GM18907 (cell line): ENCODE measurements around the gene SLC25A48.
A peak's percentile ranks its signal among the peaks of the same experiment; 100 is the strongest.

Experiments used
- ATAC-seq: cut with Tn5 transposase; IDR thresholded peaks from one replicate; pipeline ENCODE4 v1.9.1; 2021; ENCODE audit warnings: mild to moderate bottlenecking, moderate library complexity; ENCODE audit not compliant: unreplicated experiment

Gene SLC25A48

DNA sequence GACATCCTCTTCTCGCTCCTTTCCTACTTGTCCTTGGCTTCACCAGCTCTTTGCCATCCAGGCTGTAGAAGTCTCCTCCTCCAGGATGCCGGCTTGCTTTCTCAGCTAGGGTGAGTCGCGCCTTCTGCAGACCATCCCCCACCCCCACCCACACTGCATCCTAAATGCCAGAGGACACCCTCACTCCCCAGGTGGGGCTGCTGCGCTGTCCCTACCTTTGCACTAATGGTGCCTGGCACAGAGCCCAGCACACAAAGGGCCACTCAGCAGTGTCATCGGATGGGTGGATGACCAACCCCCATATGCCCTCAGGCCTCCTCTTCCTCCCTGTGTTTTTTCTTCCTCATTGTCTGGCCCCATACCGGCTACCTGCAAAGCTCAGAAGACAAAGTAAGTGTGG, 46.3 kb downstream of the SLC25A48 start:
- ATAC-seq: no peak

DNA sequence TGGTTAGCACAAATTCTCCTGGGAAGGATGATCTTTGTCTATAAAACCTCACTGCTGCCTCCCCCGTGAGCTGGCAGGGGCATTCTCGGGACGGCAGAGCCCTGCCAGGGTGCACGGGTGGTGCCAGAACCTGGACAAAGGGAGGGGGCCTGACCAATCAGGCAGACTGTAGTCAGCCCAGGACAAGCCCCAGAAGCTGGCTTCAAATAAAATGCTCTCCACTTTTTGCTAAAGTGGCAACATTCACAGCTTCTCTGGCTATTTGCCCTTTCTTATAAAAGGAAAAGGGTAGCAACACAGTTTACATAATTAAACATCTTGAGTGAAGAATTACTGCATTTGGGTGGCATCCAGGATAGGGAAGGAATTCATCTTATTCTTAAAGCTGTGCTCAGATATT, 46.8 kb downstream of the SLC25A48 start:
- ATAC-seq: no peak

GRCh38 chr5:135881819-135882218, 47.4 kb downstream of the SLC25A48 start:
- no peak for ATAC-seq

DNA sequence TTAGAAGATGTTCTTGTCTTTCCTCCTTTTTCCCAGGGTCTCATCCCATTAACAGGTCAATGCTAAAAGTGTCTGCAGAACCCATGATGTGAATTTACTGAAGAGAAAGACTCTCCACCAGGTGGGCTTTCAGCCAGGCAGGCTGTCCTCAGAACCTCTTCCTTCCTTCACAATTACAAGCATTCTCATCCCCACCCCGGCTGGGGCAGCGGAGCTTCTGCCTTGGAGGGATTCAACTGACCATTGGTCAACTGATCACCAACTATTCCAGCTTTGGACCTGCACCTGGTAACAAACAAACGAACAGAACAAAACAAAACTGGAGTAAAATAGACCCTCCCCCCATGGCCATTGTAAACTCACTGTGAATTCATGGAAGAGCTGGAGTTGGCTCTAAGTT, 48.6 kb downstream of the SLC25A48 start:
- no peak for ATAC-seq

DNA sequence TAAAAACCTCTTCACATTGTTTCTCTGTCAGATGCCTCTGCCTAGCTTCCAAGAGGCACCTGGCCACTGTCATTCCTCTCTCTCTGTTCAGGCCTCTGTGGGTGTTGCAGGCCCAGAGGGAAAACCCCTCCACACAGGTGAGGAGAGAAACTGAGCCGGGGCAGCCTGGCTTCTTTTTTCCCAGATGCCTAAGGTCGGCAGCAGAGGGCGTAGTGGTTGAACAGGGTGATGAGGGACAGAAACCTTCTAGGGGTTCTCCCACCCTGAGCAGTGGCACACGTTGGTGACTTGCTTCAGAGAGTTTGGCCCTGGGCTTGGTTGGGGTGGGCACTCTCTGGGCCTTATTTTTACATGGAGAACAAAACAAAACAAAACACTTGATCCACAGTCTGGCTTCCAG, 49.0 kb downstream of the SLC25A48 start:
- ATAC-seq: no peak

DNA sequence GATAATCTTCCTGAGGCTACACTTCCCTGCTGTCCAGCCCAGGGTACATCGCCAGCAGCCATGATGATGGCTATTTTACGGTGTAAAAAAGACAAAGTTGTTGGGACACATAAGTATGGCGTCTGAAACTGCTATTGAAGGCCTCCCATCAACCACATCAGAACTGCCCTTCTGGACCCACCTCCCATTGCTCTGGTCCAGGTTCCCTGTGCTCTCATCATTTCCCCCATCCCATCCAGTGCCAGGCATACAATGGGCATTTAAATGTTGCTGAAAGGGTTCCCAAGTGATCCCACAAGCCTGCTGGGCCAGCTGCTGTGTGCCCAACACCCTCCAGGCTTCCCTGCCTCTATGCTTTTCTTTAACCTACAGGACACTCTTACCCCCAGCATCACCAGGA, 50.6 kb downstream of the SLC25A48 start:
- no peak for ATAC-seq

GRCh38 chr5:135886136-135886535, 51.7 kb downstream of the SLC25A48 start:
- ATAC-seq: no peak

GRCh38 chr5:135887447-135887864, 53.0 kb downstream of the SLC25A48 start:
- peak; percentile 86 for ATAC-seq

DNA sequence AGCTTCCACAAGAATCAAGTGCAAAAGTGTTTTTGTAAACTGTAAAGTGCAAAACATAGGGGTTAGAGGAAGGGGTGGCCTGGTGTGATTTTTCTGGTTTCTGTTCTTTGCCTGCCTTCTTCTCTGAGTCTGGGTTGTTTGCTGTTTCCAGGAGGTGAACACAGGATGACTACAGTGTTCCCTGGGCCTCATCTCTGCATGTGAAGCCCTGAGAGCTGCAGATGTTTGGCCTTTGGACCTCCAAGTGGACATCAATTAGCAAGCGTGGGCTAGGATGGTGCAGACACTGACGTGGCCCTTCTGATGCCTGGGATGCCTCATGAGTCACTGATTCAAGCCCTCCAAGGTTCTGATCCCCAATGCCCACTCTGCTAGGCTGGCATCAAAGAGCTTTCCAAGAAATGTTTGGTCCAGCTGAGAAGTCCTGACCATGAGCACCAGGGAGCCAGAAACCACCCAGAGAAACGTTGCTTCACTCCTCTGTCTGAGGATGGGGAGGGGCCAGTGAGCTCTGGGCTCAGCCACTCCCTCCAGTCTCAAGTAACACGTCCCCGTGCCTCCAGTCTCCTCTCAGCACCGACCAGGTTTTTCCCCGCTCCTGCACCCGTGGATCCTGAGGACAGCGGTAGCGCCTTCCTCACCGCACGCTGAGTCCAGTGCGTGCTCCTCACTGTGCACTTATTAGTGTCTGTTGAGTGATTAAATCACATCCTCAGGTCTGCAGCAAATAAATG, 53.6 kb downstream of the SLC25A48 start:
- no peak for ATAC-seq

DNA sequence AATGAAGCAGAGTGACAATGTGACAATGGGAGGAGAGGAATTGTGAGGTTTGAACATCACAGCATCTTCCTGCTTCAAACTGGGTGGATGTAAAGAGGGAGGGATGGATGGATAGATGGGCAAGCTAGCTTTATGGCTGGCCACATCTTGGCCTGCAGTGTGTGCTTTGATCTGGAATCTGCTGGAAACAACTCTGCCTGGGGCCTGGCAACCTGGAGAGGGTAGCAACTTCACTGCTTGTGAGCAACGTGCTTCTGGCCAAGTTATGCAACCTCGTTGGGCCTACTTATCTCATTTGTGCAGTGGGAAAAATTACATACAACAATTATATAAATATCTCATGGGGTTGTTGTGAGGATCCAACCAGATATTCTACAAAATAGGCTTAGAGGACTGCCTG, 55.8 kb downstream of the SLC25A48 start:
- ATAC-seq: no peak

DNA sequence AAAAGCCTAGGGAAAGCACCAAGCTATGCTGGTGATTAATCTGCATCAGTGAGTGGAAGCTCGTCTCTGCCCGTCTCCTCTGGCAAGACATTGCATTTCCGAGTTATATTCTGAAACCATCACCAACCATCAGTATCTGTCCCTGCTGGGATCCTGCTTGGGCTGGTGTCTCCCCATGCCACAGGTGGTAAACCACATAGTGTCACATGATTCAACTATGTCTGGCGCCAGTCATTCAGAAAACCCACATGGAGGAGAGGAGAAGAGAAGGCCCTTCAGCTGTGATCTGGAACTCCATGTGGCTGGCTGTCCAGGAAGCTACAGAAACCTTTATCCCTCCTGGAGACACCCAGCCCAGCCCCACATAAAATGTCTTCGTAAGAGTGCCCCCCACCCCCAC, 56.4 kb downstream of the SLC25A48 start:
- ATAC-seq: peak; percentile 89

DNA sequence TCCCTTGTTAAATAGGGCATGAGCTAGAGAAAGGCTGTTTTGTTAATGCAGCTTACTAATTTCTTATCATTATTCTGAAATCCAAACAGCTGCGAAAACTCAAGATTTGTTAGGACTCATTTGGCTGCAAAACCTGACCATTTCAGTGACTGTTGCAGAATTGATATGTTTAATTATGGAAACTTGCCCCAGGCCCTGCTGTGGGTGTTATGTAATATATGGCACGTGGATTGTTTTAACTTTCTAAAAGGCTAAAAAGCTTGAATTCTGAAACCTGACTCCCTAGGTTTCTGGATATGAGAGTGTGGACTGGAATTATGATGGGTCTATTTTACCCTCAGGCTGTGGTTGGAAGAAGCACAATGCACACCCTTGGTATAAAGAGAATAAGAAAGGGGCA, 56.8 kb downstream of the SLC25A48 start:
- ATAC-seq: no peak

DNA sequence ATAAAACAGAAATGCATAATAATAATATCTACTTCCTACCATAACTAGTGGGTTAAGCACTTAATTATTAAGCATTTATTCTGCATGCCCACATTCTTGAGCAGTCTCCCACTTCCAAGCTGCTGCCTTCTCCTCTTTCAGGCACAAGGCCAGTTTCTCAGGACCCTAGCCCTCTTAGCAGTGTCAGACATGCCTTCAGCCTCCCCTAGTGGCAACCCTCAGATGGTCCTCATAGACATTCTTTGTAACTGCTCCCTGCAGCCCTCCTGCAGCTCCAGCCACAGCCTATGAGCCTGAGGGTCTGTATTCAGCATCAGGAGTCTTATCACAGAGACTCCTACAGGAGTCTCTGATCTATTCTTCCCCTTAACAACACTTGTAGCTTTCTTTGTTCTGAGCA, 57.3 kb downstream of the SLC25A48 start:
- ATAC-seq: no peak

DNA sequence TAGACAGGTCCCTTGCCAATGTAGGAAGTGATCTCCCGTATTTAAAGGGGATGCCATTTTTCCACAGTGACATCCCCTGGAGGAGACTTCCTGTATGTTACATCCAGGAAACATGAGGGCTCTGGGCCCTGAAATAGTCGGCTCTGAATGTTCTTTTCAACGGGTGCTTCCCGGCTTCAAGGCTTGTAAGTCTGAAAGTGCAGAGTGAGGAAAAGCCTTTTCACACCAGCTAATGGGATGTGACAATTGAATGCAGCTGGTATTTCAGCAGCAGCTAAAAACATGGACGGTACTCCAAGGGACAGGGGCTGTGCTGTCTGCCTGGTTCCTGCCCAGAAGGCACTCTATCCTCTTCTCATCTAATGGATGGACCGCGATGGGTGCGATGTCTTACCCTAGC, 59.8 kb downstream of the SLC25A48 start:
- ATAC-seq: no peak

- no peak for ATAC-seq
Observed at GRCh38 chr5:135894789-135895188, 60.3 kb downstream of the SLC25A48 start.

- no peak for ATAC-seq
Observed at GRCh38 chr5:135895474-135896006, 61.1 kb downstream of the SLC25A48 start, which contains the start of gene IL9. Gene IL9, minus strand, starts transcription at chr5:135895841. Its CDS starts 25 bp downstream, at chr5:135895816.

- no peak for ATAC-seq
Observed at GRCh38 chr5:135898651-135899050, 64.2 kb downstream of the SLC25A48 start.

DNA sequence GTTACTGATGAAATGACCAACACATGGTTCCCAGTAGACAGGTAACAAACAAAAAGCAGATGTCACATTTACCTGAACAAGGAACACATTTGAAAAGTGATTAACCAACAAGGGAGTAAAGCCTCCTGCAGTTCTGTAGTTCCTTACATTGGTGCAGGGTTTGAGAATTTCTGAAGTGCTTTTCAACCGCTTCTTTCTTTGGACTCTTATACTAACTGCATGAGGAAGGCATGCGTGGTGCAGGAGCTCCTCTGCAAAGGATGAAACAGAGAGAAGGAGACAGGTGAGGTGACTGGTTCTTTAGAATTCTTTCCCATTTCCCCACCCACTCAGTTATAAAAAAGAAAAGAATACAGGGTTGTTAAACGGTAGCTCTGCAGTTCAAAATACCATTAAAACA, 65.8 kb downstream of the SLC25A48 start:
- ATAC-seq: no peak

DNA sequence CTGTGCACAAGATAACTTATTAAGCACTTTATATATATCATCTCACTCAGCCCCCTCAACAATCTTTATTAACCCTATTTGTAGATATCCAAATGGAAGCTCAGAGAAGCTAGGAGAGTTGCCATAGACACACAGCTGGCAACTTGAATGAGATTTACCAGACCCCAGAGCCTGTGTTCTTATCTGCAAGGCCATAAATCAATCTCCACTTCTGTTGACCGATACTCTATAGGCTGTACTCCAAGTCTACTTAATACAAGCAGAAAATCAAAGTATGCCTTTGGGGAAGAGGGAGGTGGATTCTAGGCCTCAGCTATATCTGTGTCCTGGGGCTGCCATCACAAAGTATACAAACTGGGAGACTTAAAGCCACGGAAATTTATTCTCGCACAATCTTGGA, 67.2 kb downstream of the SLC25A48 start:
- no peak for ATAC-seq

DNA sequence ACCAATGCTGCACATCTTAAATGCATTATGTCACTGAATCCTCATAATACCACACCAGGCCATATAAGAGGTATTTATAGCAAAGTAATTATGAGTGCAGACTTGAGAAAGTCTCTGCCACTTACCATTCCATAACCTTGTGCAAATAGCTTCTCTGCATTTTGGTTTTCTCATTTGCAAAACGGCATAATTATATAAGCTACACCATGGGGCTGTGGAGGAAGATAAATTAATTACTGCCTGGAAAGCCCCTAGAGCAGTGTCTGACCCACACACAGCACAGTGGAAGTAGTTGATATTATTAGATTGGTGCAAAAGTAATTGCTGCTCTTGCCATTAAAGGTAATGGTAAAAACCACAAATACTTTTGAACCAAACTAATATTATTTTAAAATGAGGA, 70.7 kb downstream of the SLC25A48 start:
- ATAC-seq: no peak

DNA sequence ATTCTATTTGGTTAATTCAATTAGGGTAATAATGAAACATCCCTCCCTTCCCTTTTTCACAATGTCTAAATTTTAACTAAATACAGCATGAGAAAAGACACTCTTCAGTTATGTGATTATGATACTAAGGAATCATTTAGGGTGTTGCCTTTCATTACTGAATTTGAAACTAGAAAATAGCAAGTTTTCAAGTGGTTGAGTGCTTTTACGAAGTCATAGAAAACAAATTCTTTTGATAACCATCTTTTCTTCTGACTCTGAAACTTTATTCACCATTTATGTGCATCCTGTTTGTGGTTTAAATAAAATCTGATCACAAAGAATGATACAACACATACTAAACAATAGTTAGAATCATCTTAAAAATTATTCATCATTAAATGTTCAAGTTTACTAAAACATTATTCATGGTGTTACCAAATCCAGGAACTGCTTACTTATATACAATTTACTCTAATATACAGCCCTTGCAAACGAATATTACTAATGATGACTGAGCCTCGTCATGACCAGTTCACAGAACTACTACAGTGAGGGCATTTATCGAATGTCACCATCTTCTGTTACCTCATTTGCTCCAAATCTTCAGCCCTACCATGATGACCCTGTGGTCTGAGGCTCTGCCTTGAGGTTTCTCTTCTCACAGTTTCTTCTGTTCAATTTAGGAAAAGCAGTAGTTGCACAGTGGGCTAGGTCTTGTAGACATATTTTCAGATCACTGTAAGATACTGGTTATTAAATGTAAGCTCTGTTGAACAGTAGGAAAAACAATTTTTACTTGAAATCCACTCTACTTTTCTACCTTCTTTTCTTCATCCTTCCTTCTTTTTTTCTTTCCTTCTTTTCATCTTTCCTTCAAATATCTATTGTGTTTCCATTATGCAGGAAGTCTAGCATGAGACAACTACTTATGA, 79.5 kb downstream of the SLC25A48 start:
- no peak for ATAC-seq
